NOMO-1 treated with dmso at 0.1 percent for 144 hours (cell line): ENCODE data around the gene RPL22.
"Not testable (repeated sequence)": the region's sequence is repeated elsewhere in the genome, so short reads cannot be mapped to it uniquely, and the experiment has no call there.

ENCODE experiments used
- DNase-seq: peaks from one replicate; lab custom pipeline; 2025; ENCODE audit not compliant: unreplicated experiment; lab: John Stamatoyannopoulos, UW

RPL22 gene

GRCh38 chr1:6234502-6235295 is 35.3 kb upstream of the RPL22 start:
- no peak for DNase-seq

GRCh38 chr1:6233376-6233775 is 34.0 kb upstream of the RPL22 start:
- no peak for DNase-seq

DNA sequence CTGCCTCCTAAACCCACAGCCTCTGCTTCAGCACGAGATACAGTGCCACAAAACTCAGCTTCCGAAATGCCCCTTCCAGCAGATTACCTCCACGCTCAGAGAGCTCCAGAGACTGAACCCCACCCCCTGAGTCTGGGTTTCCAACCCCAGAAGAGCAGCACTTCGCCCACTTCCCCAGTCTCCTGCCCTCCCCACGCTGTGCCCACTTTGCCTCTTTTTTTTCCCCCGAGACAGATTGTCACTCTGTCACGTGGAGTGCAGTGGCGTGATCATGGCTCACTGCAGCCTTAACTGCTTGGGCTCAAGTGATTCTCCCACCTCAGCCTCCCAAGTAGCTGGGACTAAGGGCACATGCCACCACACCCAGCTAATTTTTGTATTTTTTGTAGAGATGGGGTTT is 26.3 kb upstream of the RPL22 start:
- DNase-seq = no peak

DNA sequence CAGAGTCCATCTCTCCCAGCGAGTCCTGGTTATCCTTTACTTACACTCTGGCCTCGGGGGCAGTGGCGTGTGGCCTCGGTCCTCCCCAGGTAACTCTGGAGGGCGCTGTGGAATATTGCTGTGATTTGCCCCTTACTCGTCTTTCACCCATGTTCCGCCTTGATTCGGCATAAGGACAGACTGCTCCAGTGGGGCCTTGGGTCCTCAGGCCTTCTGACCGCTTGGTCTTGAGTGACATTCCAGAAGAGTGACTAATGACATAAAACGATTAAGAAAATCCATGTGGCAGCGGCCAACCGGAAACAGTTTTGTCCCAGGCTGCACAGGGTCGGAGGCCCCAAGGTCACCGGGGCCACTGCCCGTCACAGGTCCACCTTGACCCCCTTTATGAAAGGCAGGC is 25.3 kb upstream of the RPL22 start:
- no peak for DNase-seq

DNA sequence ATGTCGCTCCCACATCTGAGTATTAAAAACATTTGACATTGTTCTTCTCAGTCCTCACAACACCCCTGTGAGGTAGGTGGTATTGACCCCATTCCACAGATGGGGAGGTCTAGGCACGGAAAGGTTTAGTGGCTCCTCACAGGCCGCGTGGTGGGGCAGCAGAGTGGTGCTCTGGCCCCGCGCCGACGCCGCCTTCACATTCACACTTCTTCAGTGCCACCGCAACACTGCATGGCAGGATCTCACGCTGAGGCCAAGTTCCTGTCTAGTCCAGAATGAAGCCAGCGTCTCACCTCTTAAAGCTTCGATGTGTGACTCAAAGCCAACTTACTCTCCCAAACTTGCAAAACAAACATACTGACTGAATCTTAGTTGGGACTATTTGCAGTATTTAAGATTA is 24.2 kb upstream of the RPL22 start:
- DNase-seq = no peak

DNA sequence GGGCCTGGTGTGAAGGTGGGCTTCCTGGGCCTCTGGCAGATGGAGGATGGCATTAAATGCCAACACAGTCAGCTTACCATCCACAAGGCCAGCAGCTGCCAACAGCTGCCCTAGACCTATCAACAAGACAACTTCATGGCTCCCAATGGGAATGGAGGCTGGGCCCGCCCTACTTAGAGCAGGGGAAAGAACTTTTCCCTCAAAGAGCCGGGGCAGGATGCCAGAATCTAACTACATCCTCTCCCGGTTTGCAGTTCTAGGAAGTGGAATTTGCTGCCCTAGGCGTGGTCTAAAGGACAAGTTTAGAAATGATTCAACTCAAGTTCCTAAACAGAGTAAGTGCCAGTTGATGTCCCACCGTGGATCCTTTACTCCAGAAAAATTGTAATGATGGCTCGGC is 23.2 kb upstream of the RPL22 start:
- DNase-seq = no peak

DNA sequence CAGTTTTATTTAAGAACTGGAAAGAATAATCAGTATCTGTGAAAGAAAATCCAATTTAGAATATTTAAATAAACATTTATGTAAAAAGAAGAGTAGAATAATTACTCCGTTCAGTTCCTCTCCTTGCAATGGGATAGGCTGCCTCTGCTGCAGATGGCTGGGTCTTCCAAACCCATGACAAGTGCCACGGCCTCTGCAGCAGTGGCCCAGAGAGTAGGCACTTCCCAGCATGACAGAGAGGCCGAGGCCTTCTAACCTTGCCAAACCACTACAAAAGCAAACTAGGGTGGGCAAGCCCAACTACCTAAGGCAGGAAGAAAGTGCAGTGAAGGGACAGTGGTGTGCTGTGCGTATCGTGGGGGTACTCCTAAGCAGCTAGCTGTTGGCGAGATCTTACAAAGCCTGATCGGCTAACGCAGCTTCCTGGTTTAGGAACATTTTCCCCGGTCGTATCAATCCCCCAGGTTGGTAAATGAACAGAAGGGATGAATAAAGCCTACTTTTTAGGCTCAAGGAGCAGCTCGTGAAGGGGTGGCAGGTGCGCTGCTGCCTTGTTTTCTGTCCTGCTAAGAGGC is 21.9 kb upstream of the RPL22 start:
- no peak for DNase-seq

DNA sequence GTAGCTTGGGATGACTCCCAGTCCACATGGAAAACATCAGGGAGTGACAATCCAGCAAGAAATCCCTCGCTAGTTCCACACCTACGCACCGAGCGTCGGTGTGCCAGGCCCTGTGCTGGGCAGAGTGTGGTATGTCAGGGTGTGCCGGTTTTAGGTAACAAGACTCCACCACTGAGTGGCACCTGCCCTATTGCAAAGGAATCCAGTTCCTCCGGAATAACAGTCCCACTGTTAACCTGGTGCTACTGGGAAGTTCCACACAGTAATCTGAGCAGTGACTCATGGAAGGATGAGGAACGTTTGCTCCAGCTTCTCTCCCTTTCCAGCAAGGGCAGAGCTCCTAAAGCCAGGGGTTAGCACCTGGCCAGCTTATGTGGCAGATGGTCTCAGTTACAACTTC is 20.8 kb upstream of the RPL22 start:
- DNase-seq = no peak

GRCh38 chr1:6219641-6220040 is 20.2 kb upstream of the RPL22 start:
- DNase-seq = not testable (repeated sequence)

GRCh38 chr1:6218375-6219164 is 19.2 kb upstream of the RPL22 start:
- no peak for DNase-seq

- peak; percentile 12 for DNase-seq
These were observed 13.0 kb upstream of the RPL22 start for GRCh38 chr1:6212193-6212959.

DNA sequence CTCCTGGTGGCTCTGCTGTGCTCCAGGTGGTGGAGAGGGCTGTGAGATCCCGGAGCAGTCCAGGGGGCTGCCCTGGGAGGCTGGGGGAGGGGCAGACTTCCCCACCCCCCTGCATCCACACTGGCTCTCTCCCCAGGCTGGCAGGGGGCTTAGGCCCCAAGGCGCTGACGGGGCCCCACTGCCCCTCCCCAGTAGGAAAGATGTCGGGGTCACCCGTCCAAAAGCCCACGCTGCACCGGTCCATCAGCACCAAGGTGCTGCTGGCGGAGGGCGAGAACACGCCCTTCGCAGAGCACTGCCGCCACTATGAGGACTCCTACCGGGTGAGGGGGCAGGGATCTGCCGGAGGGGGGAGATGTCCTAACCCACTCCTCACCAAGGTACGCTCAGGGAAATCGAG is 12.3 kb upstream of the RPL22 start:
- DNase-seq = no peak

- DNase-seq = no peak
These were observed 11.4 kb upstream of the RPL22 start for GRCh38 chr1:6210591-6211355.

DNA sequence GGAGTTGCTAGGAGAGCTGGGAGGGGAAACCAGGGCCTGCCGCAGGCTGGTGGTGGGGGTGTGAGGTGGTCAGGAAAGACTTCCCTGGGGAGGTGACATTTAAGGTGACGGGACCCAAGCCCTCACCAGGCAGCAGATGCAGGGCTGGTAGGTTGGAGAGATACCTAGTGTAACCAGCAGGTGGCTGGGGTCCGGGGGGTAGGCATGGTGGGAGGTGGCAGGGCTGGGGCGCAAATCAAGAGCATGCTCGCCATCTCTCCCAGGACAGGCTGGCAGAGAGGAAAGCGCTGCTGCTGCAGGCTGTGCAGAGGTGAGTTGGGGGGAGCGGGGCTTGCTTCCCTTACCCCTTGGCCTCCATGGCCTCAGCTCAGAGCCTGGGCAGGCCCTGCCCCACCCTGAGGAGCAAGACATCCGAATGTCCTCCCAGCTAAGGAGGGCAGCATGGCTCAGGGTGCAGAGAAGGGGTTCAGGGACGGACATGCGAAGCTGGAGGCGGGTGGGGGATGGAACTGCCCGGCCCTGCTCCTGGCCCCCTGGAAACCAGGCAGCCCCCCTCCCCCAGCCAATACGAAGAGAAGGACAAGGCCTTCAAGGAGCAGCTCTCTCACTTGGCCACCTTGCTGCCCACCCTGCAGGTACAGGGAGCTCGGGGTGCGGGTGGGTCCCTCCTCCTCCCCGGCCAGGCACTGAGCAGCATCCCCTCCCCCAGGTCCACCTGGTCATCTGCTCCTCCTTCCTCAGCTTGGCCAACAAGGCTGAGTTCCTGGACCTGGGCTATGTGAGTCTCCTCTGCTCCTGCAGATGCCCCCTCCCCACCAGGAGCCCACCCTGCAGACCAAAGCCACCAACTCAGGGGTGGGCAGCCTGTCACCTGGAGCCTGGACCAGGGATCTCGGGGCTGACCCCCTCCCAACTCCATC is 10.5 kb upstream of the RPL22 start:
- no peak for DNase-seq

- DNase-seq = peak; percentile 52
These were observed 9.6 kb upstream of the RPL22 start for GRCh38 chr1:6208723-6209660.

- no peak for DNase-seq
These were observed 8.5 kb upstream of the RPL22 start for GRCh38 chr1:6207921-6208320.

DNA sequence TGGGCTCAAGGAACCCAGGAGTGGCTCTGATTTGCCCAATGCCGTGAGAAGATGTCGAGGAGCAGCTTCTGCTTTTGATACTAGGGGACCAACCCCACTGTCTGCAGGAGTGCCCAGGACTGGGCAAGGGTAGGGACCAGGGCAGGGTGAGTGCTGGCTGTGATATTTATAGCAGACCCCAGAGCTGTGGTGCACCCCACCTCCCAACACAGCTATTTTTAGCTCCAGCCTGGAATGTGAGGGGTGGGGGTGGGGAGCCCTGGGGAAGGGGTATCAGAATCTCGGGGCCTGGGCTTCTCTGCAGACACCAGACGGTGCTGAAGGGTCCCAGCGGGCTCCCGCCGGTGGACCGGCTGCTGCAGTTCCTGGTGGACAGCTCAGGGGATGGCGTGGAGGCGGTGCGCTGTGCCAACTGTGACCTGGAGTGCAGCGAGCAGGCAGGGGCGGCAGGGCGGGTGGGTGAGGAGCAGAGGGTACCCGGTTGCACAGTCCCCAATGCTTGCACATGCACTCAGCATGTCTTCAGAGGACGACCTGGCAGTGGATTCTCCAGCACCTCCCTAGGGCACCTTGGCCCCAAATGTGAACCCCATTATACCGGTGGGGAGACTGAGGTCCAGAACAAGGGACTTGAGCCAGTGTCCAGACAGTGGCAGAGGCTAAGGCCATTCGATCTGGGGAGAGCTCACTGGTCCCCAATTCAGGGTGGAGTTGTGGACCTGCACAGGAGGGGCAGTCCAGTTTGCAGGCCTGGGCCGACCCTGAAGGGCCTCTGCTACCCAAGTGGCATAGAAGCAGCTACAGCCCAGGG is 7.9 kb upstream of the RPL22 start:
- DNase-seq = no peak

GRCh38 chr1:6206520-6206855 is 7.1 kb upstream of the RPL22 start:
- no peak for DNase-seq
